Measurements from ENCODE around the gene TRAPPC3.

Gene TRAPPC3

GRCh38 chr1:36125129-36125991 is 23.9 kb downstream of the TRAPPC3 start, which contains the start of gene COL8A2:
Gene COL8A2 (minus strand): TSS chr1:36125222. CDS start chr1:36100242, 24,980 bp downstream.
- DNase-seq (ENCODE audit: low spot score): peak; percentile 79

GRCh38 chr1:36124404-36125128 is 24.7 kb downstream of the TRAPPC3 start:
- DNase-seq (ENCODE audit: low spot score): no peak

- no peak for DNase-seq (ENCODE audit: low spot score)
Observed at GRCh38 chr1:36123356-36123755, 25.9 kb downstream of the TRAPPC3 start.

GRCh38 chr1:36122062-36123030 is 26.9 kb downstream of the TRAPPC3 start:
- DNase-seq (ENCODE audit: low spot score): no peak

GRCh38 chr1:36119456-36119855 is 29.8 kb downstream of the TRAPPC3 start:
- DNase-seq (ENCODE audit: low spot score): no peak

- no peak for DNase-seq (ENCODE audit: low spot score)
Observed at GRCh38 chr1:36118447-36119204, 30.7 kb downstream of the TRAPPC3 start.

GRCh38 chr1:36116901-36117300 is 32.4 kb downstream of the TRAPPC3 start:
- DNase-seq (ENCODE audit: low spot score): no peak

GRCh38 chr1:36115931-36116330 is 33.4 kb downstream of the TRAPPC3 start:
- DNase-seq (ENCODE audit: low spot score): peak; percentile 88

- peak; percentile 94 for DNase-seq (ENCODE audit: low spot score)
Observed at GRCh38 chr1:36115200-36115669, 34.1 kb downstream of the TRAPPC3 start.

- no peak for DNase-seq (ENCODE audit: low spot score)
Observed at GRCh38 chr1:36114371-36114770, 34.9 kb downstream of the TRAPPC3 start.

GRCh38 chr1:36112823-36113222 is 36.5 kb downstream of the TRAPPC3 start:
- no peak for DNase-seq (ENCODE audit: low spot score)

GRCh38 chr1:36111151-36111550 is 38.1 kb downstream of the TRAPPC3 start:
- no peak for DNase-seq (ENCODE audit: low spot score)

GRCh38 chr1:36109041-36109679 is 40.1 kb downstream of the TRAPPC3 start:
- peak; percentile 90 for DNase-seq (ENCODE audit: low spot score)

- peak; percentile 30 for DNase-seq (ENCODE audit: low spot score)
Observed at GRCh38 chr1:36108314-36108713, 41.0 kb downstream of the TRAPPC3 start.

GRCh38 chr1:36107394-36107793 is 41.9 kb downstream of the TRAPPC3 start:
- peak; percentile 48 for DNase-seq (ENCODE audit: low spot score)

GRCh38 chr1:36106269-36106668 is 43.0 kb downstream of the TRAPPC3 start:
- no peak for DNase-seq (ENCODE audit: low spot score)

GRCh38 chr1:36101546-36101945 is 47.7 kb downstream of the TRAPPC3 start:
- no peak for DNase-seq (ENCODE audit: low spot score)

GRCh38 chr1:36100376-36100775 is 48.9 kb downstream of the TRAPPC3 start:
- peak; percentile 29 for DNase-seq (ENCODE audit: low spot score)

- peak; percentile 83 for DNase-seq (ENCODE audit: low spot score)
Observed at GRCh38 chr1:36099681-36100341, 49.5 kb downstream of the TRAPPC3 start.
